HG03469 (cell line): ENCODE measurements around the gene MAMDC4.
A peak's percentile ranks its signal among the peaks of the same experiment; 100 is the strongest.

Source experiments
- ATAC-seq: cut with Tn5 transposase; IDR thresholded peaks from one replicate; pipeline ENCODE4 v1.9.1; 2021; ENCODE audit warnings: mild to moderate bottlenecking, moderate library complexity, moderate number of reproducible peaks; ENCODE audit not compliant: unreplicated experiment

Gene MAMDC4

DNA sequence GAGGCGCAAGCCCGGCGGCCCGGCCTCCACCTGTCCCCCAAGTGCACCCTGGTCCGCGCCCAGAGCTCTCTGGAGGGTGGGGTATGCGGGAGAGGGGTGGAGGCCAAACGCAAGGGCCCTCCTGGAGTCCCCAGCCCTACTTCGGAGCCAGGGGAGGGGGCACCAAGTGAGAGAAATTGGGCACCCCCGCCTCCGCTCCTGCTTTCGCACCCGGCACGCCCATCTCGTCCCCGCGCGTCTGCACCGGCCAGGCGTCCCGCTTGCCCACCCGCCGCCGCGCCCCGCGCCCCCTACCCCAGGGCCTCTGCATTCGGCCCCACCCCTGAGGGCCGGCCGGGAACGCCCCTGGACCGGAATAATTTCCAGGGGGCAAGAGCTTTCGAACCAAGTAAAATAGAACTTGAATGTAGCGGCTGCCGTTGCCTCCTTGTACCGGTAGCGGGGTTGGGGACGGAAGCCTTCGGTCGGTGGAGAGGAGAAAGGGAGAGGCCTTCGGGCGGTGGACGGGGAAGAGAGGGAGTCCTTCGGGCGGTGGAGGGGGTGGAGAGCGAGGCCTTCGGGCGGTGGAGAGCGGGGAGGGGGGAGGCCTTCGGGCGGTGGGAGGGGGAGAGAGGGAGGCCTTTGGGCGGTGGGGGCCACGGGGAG, 3.6 kb upstream of the MAMDC4 start:
- no peak for ATAC-seq

DNA sequence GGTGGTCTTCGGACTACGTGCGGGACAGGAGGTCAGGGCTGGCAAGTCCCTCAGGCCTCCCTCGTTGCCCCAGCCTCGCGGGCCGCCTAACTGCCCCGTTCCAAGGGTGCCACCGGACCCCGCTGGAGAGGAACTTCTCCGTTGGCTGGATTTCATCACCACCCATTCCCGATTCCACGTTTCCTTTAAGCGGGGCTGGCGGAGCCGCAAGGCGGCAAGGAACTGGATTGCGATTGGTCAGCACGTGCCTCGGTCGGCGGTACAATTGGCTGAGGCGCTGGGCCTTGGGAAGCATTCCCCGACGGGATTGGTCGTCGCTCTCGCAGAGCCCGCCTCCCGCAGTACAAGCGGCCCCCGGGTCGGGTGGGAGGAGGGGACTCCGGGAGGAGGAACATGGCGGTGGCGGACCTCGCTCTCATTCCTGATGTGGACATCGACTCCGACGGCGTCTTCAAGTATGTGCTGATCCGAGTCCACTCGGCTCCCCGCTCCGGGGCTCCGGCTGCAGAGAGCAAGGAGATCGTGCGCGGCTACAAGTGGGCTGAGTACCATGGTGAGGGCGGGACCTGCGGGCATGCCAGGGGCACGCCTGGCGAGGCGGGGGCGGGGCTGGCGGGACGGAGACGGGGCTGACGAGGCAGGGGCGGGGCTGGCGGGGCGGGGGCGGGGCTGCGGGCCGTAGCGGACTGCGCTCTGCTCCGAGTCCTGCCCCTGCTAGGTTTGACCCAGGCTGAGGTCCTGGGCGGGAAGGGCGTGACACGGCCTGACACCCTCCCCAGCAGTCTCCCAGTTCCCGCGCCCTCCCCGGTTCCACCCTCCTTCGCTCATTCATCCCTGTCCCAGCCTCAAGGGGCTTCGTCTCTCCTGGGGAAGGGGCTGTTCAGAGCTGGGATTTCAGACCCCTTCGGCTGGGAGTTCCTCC, 2.8 kb upstream of the MAMDC4 start, which contains the start of gene PHPT1:
Gene PHPT1, plus strand, starts transcription at position 372 of the 922 bp plus-strand sequence. Its CDS starts 22 bp downstream, at position 394.
- ATAC-seq: peak; percentile 45

DNA sequence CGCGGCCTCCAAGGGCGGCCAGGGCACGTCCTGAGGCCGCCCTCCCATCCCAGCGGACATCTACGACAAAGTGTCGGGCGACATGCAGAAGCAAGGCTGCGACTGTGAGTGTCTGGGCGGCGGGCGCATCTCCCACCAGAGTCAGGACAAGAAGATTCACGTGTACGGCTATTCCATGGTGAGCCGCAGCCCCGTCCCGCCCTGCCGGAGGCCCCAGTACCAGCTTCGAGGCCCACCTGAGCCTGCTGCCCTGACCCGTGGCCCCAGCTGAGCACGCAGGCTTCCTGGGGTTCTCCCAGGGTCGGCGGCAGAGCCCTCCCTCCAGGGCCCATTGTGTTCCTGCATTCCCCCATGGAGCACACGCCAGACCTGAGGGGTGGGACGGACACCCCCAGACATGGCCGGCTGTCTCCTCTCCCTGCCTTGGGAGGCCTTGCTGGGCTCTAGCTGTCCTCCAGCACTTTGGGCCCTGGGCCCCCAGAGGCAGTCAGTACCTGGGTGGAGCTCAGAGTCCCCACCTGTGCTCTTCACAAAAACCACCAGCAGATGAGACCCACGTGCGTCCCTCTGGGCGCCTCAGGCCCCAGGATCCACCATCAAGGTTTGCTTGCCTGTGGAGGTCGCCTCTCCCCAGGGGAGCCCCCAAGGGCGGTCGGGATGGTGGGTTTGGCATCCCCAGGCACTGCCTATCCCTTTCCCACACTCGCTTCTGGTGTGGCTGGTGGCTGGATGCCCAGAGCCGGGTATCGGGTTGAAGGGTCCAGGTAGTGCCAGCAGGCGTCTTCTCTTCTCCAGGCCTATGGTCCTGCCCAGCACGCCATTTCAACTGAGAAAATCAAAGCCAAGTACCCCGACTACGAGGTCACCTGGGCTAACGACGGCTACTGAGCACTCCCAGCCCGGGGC, 1.9 kb upstream of the MAMDC4 start:
- ATAC-seq: no peak

DNA sequence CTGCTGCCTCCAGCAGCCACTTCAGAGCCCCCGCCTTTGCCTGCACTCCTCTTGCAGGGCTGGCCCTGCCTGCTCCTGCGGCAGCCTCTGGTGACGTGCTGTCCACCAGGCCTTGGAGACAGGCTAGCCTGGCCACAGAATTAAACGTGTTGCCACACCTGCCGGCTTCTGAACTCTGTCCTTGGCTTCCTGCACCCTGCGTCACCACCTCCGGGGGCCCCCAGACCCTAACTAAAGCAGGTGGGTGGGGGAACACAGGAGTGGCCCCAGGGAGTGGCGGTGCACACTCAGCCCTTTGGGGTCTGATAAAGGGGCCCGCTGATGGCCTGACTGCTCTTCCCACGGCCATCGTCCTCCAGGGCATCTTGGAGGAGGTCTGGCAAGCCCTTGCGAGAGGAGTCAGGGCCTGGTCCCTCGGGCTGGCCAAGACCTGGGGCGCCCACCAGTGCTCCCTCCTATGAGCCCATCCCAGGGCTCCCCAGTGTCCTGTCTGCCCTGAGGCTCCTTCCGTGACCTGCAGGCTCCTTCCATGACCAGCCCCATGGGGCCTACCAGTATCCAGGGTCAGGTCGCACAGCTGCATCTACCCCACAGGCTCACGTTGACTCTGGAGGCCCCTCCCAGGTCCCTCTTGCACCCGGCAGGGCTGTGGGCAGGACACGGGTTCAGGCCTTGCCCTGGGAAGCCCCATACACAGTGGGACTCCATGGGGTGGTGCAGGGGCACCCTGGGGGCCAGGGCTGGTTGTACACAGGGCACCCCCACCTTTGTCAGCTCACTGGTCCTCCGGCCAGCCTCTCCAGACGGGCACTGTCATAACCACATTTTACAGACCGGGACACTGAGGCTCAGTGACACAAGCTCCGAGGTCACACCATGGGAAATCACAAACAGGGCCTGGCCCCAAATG, 1.0 kb upstream of the MAMDC4 start:
- ATAC-seq: no peak

DNA sequence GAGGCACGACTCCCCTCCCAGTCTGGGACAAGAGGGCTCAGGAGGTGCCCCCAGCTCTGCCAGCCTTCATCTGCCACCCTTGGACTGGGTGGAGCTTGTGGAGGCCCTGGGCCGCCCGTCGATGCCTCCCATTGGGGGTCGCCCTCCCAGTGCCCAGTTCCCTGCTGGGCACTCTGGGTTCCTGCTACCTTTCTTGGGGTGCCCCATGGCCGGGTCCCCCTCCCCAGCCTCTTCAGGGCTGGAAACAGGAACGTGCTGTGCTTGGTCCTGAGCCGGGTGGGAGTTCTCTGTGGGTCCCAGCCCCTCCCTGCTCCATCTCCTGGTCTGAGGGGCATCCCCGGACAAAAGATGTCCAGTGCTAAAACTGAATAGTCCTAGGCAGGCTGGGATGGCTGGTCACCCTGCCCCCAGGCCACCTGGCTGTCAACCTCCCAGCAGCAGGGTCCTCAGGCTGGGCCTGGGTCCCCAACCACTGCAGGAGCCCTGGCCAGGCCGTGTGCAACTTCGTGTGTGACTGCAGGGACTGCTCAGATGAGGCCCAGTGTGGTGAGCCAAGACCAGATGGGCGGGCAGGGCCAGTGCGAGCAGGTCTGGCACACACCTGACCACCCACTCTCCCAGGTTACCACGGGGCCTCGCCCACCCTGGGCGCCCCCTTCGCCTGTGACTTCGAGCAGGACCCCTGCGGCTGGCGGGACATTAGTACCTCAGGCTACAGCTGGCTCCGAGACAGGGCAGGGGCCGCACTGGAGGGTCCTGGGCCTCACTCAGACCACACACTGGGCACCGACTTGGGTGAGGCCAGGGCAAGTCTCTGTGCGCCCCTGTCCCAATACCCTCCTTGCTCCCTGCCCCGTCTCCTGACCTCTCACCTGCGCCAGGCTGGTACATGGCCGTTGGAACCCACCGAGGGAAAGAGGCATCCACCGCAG, 784 bp downstream of the MAMDC4 start:
- no peak for ATAC-seq

DNA sequence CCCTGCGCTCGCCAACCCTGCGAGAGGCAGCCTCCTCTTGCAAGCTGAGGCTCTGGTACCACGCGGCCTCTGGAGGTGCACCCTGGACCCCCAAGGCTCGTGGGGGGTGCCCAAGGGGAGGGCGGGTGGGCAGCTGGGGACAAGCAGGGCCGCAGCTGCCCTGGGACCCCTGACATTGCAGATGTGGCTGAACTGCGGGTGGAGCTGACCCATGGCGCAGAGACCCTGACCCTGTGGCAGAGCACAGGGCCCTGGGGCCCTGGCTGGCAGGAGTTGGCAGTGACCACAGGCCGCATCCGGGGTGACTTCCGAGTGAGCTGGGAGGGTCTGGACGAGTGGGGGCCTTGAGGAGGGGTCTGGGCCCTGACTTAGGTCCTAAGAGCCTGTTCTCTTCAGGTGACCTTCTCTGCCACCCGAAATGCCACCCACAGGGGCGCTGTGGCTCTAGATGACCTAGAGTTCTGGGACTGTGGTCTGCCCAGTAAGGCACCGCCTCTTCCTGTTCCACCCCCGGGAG, 1.5 kb downstream of the MAMDC4 start:
- ATAC-seq: no peak

DNA sequence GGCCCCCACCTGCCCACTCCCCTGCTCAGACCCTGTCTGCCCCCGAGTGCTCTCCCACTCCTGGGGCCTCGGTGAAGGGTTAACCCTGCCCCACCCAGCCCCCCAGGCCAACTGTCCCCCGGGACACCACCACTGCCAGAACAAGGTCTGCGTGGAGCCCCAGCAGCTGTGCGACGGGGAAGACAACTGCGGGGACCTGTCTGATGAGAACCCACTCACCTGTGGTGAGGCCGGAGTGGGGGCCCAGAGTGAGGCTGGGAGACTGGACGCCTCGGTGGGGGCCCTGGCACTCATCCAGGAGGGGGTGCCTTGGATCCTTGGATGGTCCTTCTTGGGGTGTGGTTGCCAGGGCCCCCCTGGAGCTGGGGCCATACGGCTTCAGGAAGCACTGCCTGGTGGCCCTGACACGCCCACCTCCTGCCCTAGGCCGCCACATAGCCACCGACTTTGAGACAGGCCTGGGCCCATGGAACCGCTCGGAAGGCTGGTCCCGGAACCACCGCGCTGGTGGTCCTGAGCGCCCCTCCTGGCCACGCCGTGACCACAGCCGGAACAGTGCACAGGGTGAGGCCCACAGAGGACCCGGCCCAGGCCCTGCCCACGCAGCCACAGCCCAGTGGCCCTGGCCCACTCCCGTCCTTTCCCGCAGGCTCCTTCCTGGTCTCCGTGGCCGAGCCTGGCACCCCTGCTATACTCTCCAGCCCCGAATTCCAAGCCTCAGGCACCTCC, 2.1 kb downstream of the MAMDC4 start:
- ATAC-seq: no peak

DNA sequence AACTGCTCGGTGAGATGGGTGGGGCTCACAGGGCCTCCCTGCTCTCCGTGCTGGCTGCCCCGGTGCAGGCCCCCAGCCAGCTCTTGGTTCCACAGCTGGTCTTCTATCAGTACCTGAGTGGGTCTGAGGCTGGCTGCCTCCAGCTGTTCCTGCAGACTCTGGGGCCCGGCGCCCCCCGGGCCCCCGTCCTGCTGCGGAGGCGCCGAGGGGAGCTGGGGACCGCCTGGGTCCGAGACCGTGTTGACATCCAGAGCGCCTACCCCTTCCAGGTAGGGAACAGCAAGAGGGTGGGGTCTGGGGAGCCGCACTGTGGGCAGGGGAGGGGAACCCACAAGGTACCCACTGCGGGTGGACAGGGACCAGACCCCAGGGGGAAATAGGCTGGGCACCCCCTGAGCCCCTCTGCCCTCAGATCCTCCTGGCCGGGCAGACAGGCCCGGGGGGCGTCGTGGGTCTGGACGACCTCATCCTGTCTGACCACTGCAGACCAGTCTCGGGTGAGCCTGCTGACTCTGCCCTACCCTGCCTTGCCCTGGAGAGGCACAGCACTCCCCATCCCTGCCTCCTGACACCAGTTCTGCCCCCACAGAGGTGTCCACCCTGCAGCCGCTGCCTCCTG, 2.8 kb downstream of the MAMDC4 start:
- no peak for ATAC-seq

DNA sequence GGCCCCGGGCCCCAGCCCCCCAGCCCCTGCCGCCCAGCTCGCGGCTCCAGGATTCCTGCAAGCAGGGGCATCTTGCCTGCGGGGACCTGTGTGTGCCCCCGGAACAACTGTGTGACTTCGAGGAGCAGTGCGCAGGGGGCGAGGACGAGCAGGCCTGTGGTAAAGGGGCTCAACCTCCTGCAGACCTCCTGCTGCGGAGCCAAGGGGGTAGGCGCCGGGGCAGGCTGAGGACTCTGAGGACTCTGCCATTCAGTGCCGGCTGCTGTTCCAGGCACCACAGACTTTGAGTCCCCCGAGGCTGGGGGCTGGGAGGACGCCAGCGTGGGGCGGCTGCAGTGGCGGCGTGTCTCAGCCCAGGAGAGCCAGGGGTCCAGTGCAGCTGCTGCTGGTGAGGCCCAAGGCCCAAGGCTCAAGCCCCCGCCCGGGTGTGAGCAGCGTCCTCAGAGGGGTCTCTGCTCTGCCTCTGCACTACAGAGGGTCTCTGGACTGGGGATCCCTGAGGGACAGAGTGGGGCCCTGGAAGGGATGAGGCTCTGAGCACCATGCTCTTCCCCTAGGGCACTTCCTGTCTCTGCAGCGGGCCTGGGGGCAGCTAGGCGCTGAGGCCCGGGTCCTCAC, 3.4 kb downstream of the MAMDC4 start:
- no peak for ATAC-seq

DNA sequence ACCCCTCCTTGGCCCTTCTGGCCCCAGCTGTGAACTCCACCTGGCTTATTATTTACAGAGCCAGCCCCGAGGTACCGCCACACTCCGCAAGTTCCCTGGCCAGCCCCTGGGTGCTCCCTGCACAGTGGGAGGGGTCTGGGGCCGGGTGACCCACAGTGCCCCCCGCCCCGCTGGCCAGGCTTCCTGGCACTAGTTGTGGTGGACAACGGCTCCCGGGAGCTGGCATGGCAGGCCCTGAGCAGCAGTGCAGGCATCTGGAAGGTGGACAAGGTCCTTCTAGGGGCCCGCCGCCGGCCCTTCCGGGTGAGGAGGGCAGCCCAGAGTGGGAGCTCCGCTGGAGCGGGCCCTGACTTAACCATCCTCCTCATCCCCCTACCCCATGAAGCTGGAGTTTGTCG, 3.9 kb downstream of the MAMDC4 start:
- no peak for ATAC-seq

DNA sequence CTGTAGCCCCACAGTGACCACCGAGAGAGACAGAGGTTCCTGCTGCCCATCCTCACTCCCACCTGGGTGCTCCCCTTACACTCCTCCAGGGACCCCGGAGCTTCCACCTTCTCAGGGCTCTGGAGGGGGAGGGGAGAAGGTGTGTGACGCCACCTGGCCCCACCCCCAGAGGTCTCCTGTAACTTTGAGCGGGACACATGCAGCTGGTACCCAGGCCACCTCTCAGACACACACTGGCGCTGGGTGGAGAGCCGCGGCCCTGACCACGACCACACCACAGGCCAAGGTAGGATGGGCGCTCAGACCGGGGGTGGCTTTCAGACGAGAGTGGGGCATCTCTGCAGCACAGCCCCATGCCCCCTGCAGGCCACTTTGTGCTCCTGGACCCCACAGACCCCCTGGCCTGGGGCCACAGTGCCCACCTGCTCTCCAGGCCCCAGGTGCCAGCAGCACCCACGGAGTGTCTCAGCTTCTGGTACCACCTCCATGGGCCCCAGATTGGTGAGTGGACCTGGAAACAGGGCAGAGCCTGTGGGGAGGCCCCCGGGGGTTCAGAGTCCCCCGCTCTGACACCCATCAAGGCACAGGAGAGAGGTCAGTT, 4.5 kb downstream of the MAMDC4 start:
- ATAC-seq: no peak

DNA sequence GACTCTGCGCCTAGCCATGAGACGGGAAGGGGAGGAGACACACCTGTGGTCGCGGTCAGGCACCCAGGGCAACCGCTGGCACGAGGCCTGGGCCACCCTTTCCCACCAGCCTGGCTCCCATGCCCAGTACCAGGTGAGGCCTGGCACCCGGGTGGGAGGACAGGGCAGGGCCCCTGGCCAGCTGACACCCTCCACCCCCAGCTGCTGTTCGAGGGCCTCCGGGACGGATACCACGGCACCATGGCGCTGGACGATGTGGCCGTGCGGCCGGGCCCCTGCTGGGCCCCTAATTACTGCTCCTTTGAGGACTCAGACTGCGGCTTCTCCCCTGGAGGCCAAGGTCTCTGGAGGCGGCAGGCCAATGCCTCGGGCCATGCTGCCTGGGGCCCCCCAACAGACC, 5.0 kb downstream of the MAMDC4 start:
- no peak for ATAC-seq

DNA sequence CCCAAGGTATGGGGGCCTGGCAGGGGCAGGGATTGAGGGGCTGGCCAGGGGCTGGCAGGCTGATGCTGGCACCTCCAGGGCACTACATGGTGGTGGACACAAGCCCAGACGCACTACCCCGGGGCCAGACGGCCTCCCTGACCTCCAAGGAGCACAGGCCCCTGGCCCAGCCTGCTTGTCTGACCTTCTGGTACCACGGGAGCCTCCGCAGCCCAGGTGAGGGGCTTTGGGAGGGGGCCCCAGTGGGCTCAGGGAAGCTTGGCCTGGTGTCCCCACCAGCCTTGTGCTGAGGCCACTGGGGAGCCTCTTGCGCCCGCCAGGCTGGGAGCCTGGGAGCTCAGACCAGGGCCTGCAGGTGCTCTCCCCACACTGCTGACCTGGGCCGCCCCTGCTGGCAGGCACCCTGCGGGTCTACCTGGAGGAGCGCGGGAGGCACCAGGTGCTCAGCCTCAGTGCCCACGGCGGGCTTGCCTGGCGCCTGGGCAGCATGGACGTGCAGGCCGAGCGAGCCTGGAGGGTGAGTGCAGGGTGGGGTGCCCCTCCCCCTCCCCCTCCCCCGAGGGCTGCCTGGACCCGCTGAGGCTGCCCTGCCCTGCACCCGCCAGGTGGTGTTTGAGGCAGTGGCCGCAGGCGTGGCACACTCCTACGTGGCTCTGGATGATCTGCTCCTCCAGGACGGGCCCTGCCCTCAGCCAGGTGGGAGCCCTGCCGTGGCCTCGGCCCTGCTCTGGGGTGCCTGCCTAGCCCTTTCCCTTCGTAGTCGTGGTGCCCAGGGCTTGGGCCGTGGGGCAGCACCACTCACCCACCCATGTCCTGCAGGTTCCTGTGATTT, 5.7 kb downstream of the MAMDC4 start:
- no peak for ATAC-seq

DNA sequence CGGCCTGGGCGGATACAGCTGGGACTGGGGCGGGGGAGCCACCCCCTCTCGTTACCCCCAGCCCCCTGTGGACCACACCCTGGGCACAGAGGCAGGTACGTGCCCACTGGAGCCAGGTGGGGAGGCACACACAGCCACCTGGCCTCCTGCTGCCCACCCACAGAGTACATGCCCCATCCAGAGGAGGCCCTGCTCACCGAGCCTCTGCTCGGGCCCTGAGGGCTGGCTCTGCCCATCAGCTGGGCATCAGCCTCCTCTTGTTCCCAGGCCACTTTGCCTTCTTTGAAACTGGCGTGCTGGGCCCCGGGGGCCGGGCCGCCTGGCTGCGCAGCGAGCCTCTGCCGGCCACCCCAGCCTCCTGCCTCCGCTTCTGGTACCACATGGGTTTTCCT, 6.3 kb downstream of the MAMDC4 start:
- no peak for ATAC-seq

DNA sequence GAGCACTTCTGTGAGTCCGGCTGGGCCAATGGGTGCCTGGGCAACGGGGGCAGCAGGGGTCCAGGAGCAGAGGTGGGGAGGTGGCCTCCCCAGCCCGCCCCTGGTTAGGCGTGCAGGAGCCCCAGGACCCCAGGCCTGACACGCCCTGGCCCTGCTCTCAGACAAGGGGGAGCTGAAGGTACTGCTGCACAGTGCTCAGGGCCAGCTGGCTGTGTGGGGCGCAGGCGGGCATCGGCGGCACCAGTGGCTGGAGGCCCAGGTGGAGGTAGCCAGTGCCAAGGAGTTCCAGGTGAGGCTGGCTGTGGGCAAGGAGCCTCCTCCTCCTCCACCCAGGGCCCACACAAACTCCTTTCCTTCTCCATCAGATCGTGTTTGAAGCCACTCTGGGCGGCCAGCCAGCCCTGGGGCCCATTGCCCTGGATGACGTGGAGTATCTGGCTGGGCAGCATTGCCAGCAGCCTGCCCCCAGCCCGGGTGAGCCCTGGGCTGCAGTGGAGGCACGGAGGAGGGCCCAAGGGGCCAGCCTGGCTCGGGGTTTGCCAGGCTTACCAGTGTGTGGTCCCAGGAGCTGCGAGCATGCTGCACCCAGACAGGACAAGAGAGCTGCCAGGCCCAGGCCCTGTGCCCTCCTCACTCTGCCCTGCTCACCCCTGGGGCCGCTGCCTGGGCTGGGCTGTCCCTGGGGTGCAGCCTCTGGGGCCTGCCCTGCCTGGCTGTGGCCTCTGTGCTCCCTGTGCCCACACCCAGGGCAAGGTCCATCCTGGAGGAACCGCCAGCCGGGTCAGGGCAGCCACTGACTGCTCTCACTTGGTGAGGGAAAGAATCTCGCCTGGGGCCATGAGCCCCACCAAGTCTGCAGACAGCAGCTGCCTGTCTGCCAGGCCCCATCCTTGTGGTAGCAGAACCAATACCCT, 7.0 kb downstream of the MAMDC4 start:
- no peak for ATAC-seq
